Caco-2 (cell line): ENCODE data around the gene ZCCHC7. TPM values are rescaled to one million over a fixed set of nuclear protein-coding genes. Genes with fewer than 3 reads are reported as not detected.
"Not testable (repeated sequence)": the region's sequence is repeated elsewhere in the genome, so short reads cannot be mapped to it uniquely, and the experiment has no call there.

Experiments used
- BruUV-seq: library from RNA; stranded (reverse); fragments of 400-500 nt; replicated peaks from 2 replicates; lab custom pipeline; 2021; lab: Mats Ljungman, UMichigan
- CTCF ChIA-PET: fragments of 300-600 bp; sonication (Branson Sonifier 250); formaldehyde crosslinking; loops from one replicate; lab custom pipeline; 2022; ENCODE audit warnings: antibody characterized with exemption; lab: Charles Lee
- POLR2A ChIA-PET: fragments of 300-600 bp; sonication (Branson Sonifier 250); formaldehyde crosslinking; loops from one replicate; lab custom pipeline; 2022; ENCODE audit warnings: antibody characterized with exemption; lab: Charles Lee
- DNase-seq, 2 experiments: peaks; one replicate each; pipeline versions ENCODE4 v3.0.0 to v3.0.0-alpha.2; 2020 to 2022
- H3K27me3 ChIP-seq: replicated peaks from 2 replicates; pipeline ENCODE4 v1.6.0; 2011; ENCODE audit warnings: low read length; ENCODE audit not compliant: control insufficient read depth, insufficient read depth
- H3K36me3 ChIP-seq: 2 replicates; pipeline ENCODE4 v1.5.1; 2011; ENCODE audit warnings: low read length; ENCODE audit not compliant: control insufficient read depth, insufficient read depth
- H3K4me1 ChIP-seq: fragments of 250-450 bp; sonication (Bioruptor Pico); 2 replicates; pipeline ENCODE4 v1.5.1; 2020; ENCODE audit warnings: mild to moderate bottlenecking
- H3K4me3 ChIP-seq: 2 replicates; pipeline ENCODE4 v1.5.1; 2011; ENCODE audit warnings: low read depth, mild to moderate bottlenecking, control low read depth, low read length
- H3K9me3 ChIP-seq: fragments of 250-450 bp; sonication (Bioruptor Pico); 2 replicates; pipeline ENCODE4 v1.5.1; 2020; ENCODE audit warnings: mild to moderate bottlenecking, moderate library complexity
- H3K27ac Mint-ChIP-seq: one replicate; pipeline ENCODE4 v1.8.0; 2022; ENCODE audit warnings: mixed read lengths; ENCODE audit not compliant: unreplicated experiment
- H3K27me3 Mint-ChIP-seq: one replicate; pipeline ENCODE4 v1.8.0; 2022; ENCODE audit warnings: mixed read lengths; ENCODE audit not compliant: insufficient read depth, unreplicated experiment
- H3K36me3 Mint-ChIP-seq: one replicate; pipeline ENCODE4 v1.8.0; 2022; ENCODE audit warnings: mild to moderate bottlenecking, mixed read lengths; ENCODE audit not compliant: insufficient read depth, unreplicated experiment
- H3K4me1 Mint-ChIP-seq: one replicate; pipeline ENCODE4 v1.8.0; 2022; ENCODE audit warnings: low read depth, mixed read lengths; ENCODE audit not compliant: unreplicated experiment
- H3K4me3 Mint-ChIP-seq: one replicate; pipeline ENCODE4 v1.8.0; 2022; ENCODE audit warnings: mild to moderate bottlenecking, moderate library complexity, mixed read lengths; ENCODE audit not compliant: unreplicated experiment
- H3K9me3 Mint-ChIP-seq: one replicate; pipeline ENCODE4 v1.8.0; 2022; ENCODE audit warnings: mixed read lengths; ENCODE audit not compliant: unreplicated experiment
- CTCF ChIP-seq, 2 experiments: fragments of 200-600 bp in 1 of 2; IDR thresholded peaks; 1 replicate in 1 of 2; 2 replicates in 1 of 2; pipeline versions ENCODE4 v1.5.1 to v1.8.0; 2011 to 2022; ENCODE audit warnings: antibody characterized with exemption in 1 of 2, control low read depth in 1 of 2, inconsistent platforms in 1 of 2, low read depth in 1 of 2, low read length in 1 of 2, mild to moderate bottlenecking in 1 of 2, moderate library complexity in 1 of 2; ENCODE audit not compliant: insufficient read depth in 1 of 2, severe bottlenecking in 1 of 2, unreplicated experiment in 1 of 2
- intact Hi-C: fragments of 100-400 bp; cut with micrococcal nuclease; formaldehyde crosslinking; loops from one replicate; pipeline ENCODE4 v1.10.0; 2022; ENCODE audit not compliant: unreplicated experiment
- total RNA-seq: library from RNA; stranded (reverse); gene quantifications from 2 replicates; pipeline ENCODE4 v1.2.3, GENCODE V29; 2022

ZCCHC7 gene
- total RNA-seq, 1 experiment from 2014 or later = 22.0 TPM

GRCh38 chr9:37105234-37105633, 15.1 kb upstream of the ZCCHC7 start:
- BruUV-seq = no TSS peak
- ChIA-PET CTCF (no interaction called here), POLR2A (no interaction called here)

GRCh38 chr9:37107701-37108100, 12.7 kb upstream of the ZCCHC7 start:
- H3K27me3 ChIP-seq = no peaks in the 10 kb centered on the region
- Mint-ChIP-seq H3K4me3 (no peak overlapping the region), H3K27ac (no peak overlapping the region), H3K4me1 (peaks cover 1% of the 10 kb centered on the region), H3K36me3 (peaks cover 5% of the 10 kb centered on the region), H3K27me3 (no peaks in the 10 kb centered on the region), H3K9me3 (no peaks in the 10 kb centered on the region)
- no TSS peak for BruUV-seq
- no peaks in the 10 kb centered on the region for H3K4me1 ChIP-seq
- CTCF ChIA-PET = no interaction called here
- no peaks in the 10 kb centered on the region; the same call in none of the 2 replicates for H3K9me3 ChIP-seq
- no peak for TF ChIP-seq CTCF (IDR thresholded peaks at IDR 0.05; ENCODE audit: insufficient read depth in 1 of 2, low read depth in 1 of 2, low read length in 1 of 2, severe bottlenecking in 1 of 2, unreplicated experiment in 1 of 2)
- intact Hi-C loops = no loop called here
- no peaks in the 10 kb centered on the region for H3K36me3 ChIP-seq
- POLR2A ChIA-PET = no interaction called here
- H3K4me3 ChIP-seq = no peak overlapping the region
- no peak for DNase-seq

More at GRCh38 chr9:37105234-37105633, 15.1 kb upstream of the ZCCHC7 start:
- Histone ChIP-seq H3K4me1 (no peaks in the 10 kb centered on the region), H3K4me3 (no peak overlapping the region), H3K9me3 (no peaks in the 10 kb centered on the region; the same call in none of the 2 replicates), H3K27me3 (no peaks in the 10 kb centered on the region), H3K36me3 (no peaks in the 10 kb centered on the region)
- Mint-ChIP-seq H3K4me3 (no peak overlapping the region), H3K27ac (no peak overlapping the region), H3K36me3 (peaks cover 5% of the 10 kb centered on the region), H3K4me1 (no peaks in the 10 kb centered on the region), H3K27me3 (no peaks in the 10 kb centered on the region), H3K9me3 (no peaks in the 10 kb centered on the region)
- no peak for DNase-seq
- TF ChIP-seq CTCF (IDR thresholded peaks at IDR 0.05; ENCODE audit: insufficient read depth in 1 of 2, low read depth in 1 of 2, low read length in 1 of 2, severe bottlenecking in 1 of 2, unreplicated experiment in 1 of 2) = no peak
- intact Hi-C loops = no loop called here

- H3K9me3 Mint-ChIP-seq, H3K27me3 Mint-ChIP-seq, POLR2A ChIA-PET, H3K4me3 Mint-ChIP-seq, H3K36me3 ChIP-seq, H3K36me3 Mint-ChIP-seq, DNase-seq, H3K4me3 ChIP-seq, H3K27me3 ChIP-seq, intact Hi-C loops, BruUV-seq, CTCF ChIA-PET, H3K4me1 ChIP-seq, H3K27ac Mint-ChIP-seq, H3K9me3 ChIP-seq: not testable (repeated sequence)
- peaks cover 12% of the 10 kb centered on the region for H3K4me1 Mint-ChIP-seq
Measured at GRCh38 chr9:37114442-37114841, 5.9 kb upstream of the ZCCHC7 start.

- H3K4me1 Mint-ChIP-seq = peaks cover 20% of the 10 kb centered on the region
- no peaks in the 10 kb centered on the region for H3K27me3 Mint-ChIP-seq
- H3K9me3 ChIP-seq = no peaks in the 10 kb centered on the region
- 0 out of 2 replicates have a peak, but pooled peaks cover 5% of the 10 kb centered on the region for H3K4me1 ChIP-seq
- ChIA-PET POLR2A (no interaction called here), CTCF (no interaction called here)
- H3K27me3 ChIP-seq = no peaks in the 10 kb centered on the region
- peaks cover 28% of the 10 kb centered on the region for H3K36me3 Mint-ChIP-seq
- no peak for DNase-seq
- no TSS peak for BruUV-seq
- H3K4me3 Mint-ChIP-seq = no peak overlapping the region
- no peaks in the 10 kb centered on the region for H3K9me3 Mint-ChIP-seq
- no peak for TF ChIP-seq CTCF (IDR thresholded peaks at IDR 0.05; ENCODE audit: insufficient read depth in 1 of 2, low read depth in 1 of 2, low read length in 1 of 2, severe bottlenecking in 1 of 2, unreplicated experiment in 1 of 2)
- no peak overlapping the region for H3K27ac Mint-ChIP-seq
- no peaks in the 10 kb centered on the region for H3K36me3 ChIP-seq
- intact Hi-C loops = no loop called here
- H3K4me3 ChIP-seq = no peak overlapping the region
Measured at GRCh38 chr9:37117956-37118355, 2.4 kb upstream of the ZCCHC7 start.
